ENCODE results near the gene CNOT6L.

The CNOT6L gene

GRCh38 chr4:77819843-77820648 lies 878 bp upstream of the CNOT6L start:
- Histone ChIP-seq H3K27ac (ENCODE audit: low read depth, low read length) (peak overlapping the region; percentile 59; the same call in 1 of the 2 replicates), H3K27me3 (ENCODE audit: control insufficient read depth, insufficient read depth, low read length) (no peaks in the 10 kb centered on the region), H3K4me3 (ENCODE audit: low read depth, low read length) (peak overlapping the region; percentile 100), H3K9me3 (ENCODE audit: control insufficient read depth, insufficient read depth, low read depth, low read length) (no peaks in the 10 kb centered on the region), H3K4me1 (ENCODE audit: control insufficient read depth, insufficient read depth, low read length) (0 out of 2 replicates have a peak, but pooled peaks cover 3% of the 10 kb centered on the region), H3K36me3 (ENCODE audit: control insufficient read depth, insufficient read depth, low read length) (no peaks in the 10 kb centered on the region), H3K9ac (ENCODE audit: low read length) (peak overlapping the region; percentile 84)

- no peaks in the 10 kb centered on the region for H3K36me3 ChIP-seq (ENCODE audit: control insufficient read depth, insufficient read depth, low read length)
- no peak overlapping the region; the same call in 1 of the 2 replicates for H3K27ac ChIP-seq (ENCODE audit: low read depth, low read length)
- 0 out of 2 replicates have a peak, but pooled peaks cover 3% of the 10 kb centered on the region for H3K4me1 ChIP-seq (ENCODE audit: control insufficient read depth, insufficient read depth, low read length)
- H3K27me3 ChIP-seq (ENCODE audit: control insufficient read depth, insufficient read depth, low read length): no peaks in the 10 kb centered on the region
- H3K9me3 ChIP-seq (ENCODE audit: control insufficient read depth, insufficient read depth, low read depth, low read length): no peaks in the 10 kb centered on the region
- H3K9ac ChIP-seq (ENCODE audit: low read length): peak overlapping the region; percentile 82
- peak overlapping the region; percentile 100 for H3K4me3 ChIP-seq (ENCODE audit: low read depth, low read length)
These were observed 255 bp upstream of the CNOT6L start for GRCh38 chr4:77819404-77819842.

- H3K27ac ChIP-seq (ENCODE audit: low read depth, low read length): no peak overlapping the region
- H3K4me1 ChIP-seq (ENCODE audit: control insufficient read depth, insufficient read depth, low read length): 0 out of 2 replicates have a peak, but pooled peaks cover 3% of the 10 kb centered on the region
- no peaks in the 10 kb centered on the region for H3K36me3 ChIP-seq (ENCODE audit: control insufficient read depth, insufficient read depth, low read length)
These were observed 1.0 kb downstream of the CNOT6L start for GRCh38 chr4:77818073-77818601.

DNA sequence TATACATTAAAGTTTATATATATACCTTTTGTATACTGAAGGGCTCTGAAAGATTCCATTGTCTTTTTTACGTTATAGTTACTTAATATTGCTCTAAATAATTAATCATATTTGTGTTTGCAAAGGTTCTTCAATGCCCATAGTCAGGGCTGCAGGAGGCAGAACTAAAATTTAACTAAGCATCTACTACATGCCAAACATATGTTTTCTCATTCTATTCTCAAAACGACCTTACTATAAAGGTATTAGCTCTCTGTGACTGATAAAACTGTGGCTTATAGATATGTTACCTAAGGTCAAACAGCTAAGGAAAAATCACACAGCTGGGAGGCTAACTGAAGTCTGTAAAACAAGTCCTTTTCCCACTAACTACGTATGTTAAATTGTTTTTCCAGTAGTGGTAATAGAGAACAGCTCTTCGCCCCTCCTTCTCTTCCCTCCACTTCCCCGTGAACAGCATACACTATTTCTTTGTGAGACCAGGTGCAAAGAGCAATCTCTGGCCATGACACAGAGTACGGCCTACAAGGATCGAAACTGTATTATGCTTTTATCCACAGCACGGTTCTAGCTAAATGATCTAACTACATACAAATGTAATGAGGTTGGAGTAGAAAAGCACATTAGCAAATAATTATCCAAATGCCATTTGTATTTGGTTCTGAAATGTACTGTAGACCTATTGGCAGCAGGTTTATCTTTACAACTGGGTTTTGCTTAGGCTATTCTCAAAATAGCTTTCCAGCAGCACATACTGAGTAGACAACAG lies 1.7 kb downstream of the CNOT6L start:
- no peaks in the 10 kb centered on the region for H3K36me3 ChIP-seq (ENCODE audit: control insufficient read depth, insufficient read depth, low read length)
- no peaks in the 10 kb centered on the region for H3K27me3 ChIP-seq (ENCODE audit: control insufficient read depth, insufficient read depth, low read length)
- H3K4me3 ChIP-seq (ENCODE audit: low read depth, low read length): peak overlapping the region; percentile 99
- no peaks in the 10 kb centered on the region for H3K9me3 ChIP-seq (ENCODE audit: control insufficient read depth, insufficient read depth, low read depth, low read length)
- no peak overlapping the region for H3K27ac ChIP-seq (ENCODE audit: low read depth, low read length)
- H3K9ac ChIP-seq (ENCODE audit: low read length): no peak overlapping the region
- 0 out of 2 replicates have a peak, but pooled peaks cover 3% of the 10 kb centered on the region for H3K4me1 ChIP-seq (ENCODE audit: control insufficient read depth, insufficient read depth, low read length)

More at GRCh38 chr4:77818073-77818601, 1.0 kb downstream of the CNOT6L start:
- H3K9me3 ChIP-seq (ENCODE audit: control insufficient read depth, insufficient read depth, low read depth, low read length): no peaks in the 10 kb centered on the region
- peak overlapping the region; percentile 99 for H3K4me3 ChIP-seq (ENCODE audit: low read depth, low read length)
- no peaks in the 10 kb centered on the region for H3K27me3 ChIP-seq (ENCODE audit: control insufficient read depth, insufficient read depth, low read length)
- H3K9ac ChIP-seq (ENCODE audit: low read length): peak overlapping the region; percentile 76

GRCh38 chr4:77816546-77816945 lies 2.6 kb downstream of the CNOT6L start:
- Histone ChIP-seq H3K4me1 (ENCODE audit: control insufficient read depth, insufficient read depth, low read length) (0 out of 2 replicates have a peak, but pooled peaks cover 3% of the 10 kb centered on the region), H3K36me3 (ENCODE audit: control insufficient read depth, insufficient read depth, low read length) (no peaks in the 10 kb centered on the region), H3K9me3 (ENCODE audit: control insufficient read depth, insufficient read depth, low read depth, low read length) (no peaks in the 10 kb centered on the region), H3K9ac (ENCODE audit: low read length) (no peak overlapping the region), H3K27ac (ENCODE audit: low read depth, low read length) (no peak overlapping the region), H3K4me3 (ENCODE audit: low read depth, low read length) (no peak overlapping the region), H3K27me3 (ENCODE audit: control insufficient read depth, insufficient read depth, low read length) (no peaks in the 10 kb centered on the region)

DNA sequence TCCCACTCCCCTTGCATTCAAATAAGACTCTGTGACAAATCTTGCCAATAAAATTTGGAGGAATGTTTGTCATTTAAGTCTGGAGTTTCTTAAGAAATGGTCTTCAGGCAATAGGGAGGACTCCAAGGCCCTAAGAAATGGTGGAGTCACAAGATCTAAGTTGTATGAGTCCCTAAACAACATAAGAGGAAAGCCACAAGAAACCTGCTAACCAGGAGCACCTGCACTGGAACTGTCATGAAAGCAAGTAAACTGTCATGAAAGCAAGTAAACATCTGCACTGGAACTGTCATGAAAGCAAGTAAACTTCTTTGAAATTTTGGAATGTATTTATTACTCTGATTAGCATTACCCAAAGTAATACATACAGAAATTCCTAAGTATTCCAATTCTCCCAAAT lies 3.5 kb downstream of the CNOT6L start:
- Histone ChIP-seq H3K27me3 (ENCODE audit: control insufficient read depth, insufficient read depth, low read length) (no peaks in the 10 kb centered on the region), H3K4me3 (ENCODE audit: low read depth, low read length) (no peak overlapping the region), H3K4me1 (ENCODE audit: control insufficient read depth, insufficient read depth, low read length) (0 out of 2 replicates have a peak, but pooled peaks cover 3% of the 10 kb centered on the region), H3K36me3 (ENCODE audit: control insufficient read depth, insufficient read depth, low read length) (no peaks in the 10 kb centered on the region), H3K9ac (ENCODE audit: low read length) (no peak overlapping the region), H3K9me3 (ENCODE audit: control insufficient read depth, insufficient read depth, low read depth, low read length) (no peaks in the 10 kb centered on the region), H3K27ac (ENCODE audit: low read depth, low read length) (no peak overlapping the region)

- Histone ChIP-seq H3K4me3 (ENCODE audit: low read depth, low read length) (no peak overlapping the region), H3K9me3 (ENCODE audit: control insufficient read depth, insufficient read depth, low read depth, low read length) (no peaks in the 10 kb centered on the region), H3K27ac (ENCODE audit: low read depth, low read length) (no peak overlapping the region), H3K36me3 (ENCODE audit: control insufficient read depth, insufficient read depth, low read length) (no peaks in the 10 kb centered on the region), H3K4me1 (ENCODE audit: control insufficient read depth, insufficient read depth, low read length) (peaks cover 6% of the 10 kb centered on the region), H3K27me3 (ENCODE audit: control insufficient read depth, insufficient read depth, low read length) (no peaks in the 10 kb centered on the region), H3K9ac (ENCODE audit: low read length) (no peak overlapping the region)
These were observed 13.3 kb downstream of the CNOT6L start for GRCh38 chr4:77805840-77806239.

- Histone ChIP-seq H3K36me3 (ENCODE audit: control insufficient read depth, insufficient read depth, low read length) (no peaks in the 10 kb centered on the region), H3K27ac (ENCODE audit: low read depth, low read length) (no peak overlapping the region), H3K4me3 (ENCODE audit: low read depth, low read length) (no peak overlapping the region), H3K27me3 (ENCODE audit: control insufficient read depth, insufficient read depth, low read length) (no peaks in the 10 kb centered on the region), H3K9me3 (ENCODE audit: control insufficient read depth, insufficient read depth, low read depth, low read length) (no peaks in the 10 kb centered on the region), H3K4me1 (ENCODE audit: control insufficient read depth, insufficient read depth, low read length) (peaks cover 11% of the 10 kb centered on the region), H3K9ac (ENCODE audit: low read length) (no peak overlapping the region)
These were observed 14.7 kb downstream of the CNOT6L start for GRCh38 chr4:77804471-77804870.

GRCh38 chr4:77802402-77802801 lies 16.8 kb downstream of the CNOT6L start:
- no peak overlapping the region for H3K4me3 ChIP-seq (ENCODE audit: low read depth, low read length)
- no peaks in the 10 kb centered on the region for H3K36me3 ChIP-seq (ENCODE audit: control insufficient read depth, insufficient read depth, low read length)
- H3K4me1 ChIP-seq (ENCODE audit: control insufficient read depth, insufficient read depth, low read length): peaks cover 11% of the 10 kb centered on the region
- H3K9ac ChIP-seq (ENCODE audit: low read length): no peak overlapping the region
- no peak overlapping the region for H3K27ac ChIP-seq (ENCODE audit: low read depth, low read length)
- no peaks in the 10 kb centered on the region for H3K27me3 ChIP-seq (ENCODE audit: control insufficient read depth, insufficient read depth, low read length)
- no peaks in the 10 kb centered on the region for H3K9me3 ChIP-seq (ENCODE audit: control insufficient read depth, insufficient read depth, low read depth, low read length)

- H3K9me3 ChIP-seq (ENCODE audit: control insufficient read depth, insufficient read depth, low read depth, low read length): peaks cover 2% of the 10 kb centered on the region
- no peak overlapping the region for H3K9ac ChIP-seq (ENCODE audit: low read length)
- H3K4me1 ChIP-seq (ENCODE audit: control insufficient read depth, insufficient read depth, low read length): peaks cover 11% of the 10 kb centered on the region
- no peak overlapping the region for H3K27ac ChIP-seq (ENCODE audit: low read depth, low read length)
- no peak overlapping the region for H3K4me3 ChIP-seq (ENCODE audit: low read depth, low read length)
- H3K36me3 ChIP-seq (ENCODE audit: control insufficient read depth, insufficient read depth, low read length): no peaks in the 10 kb centered on the region
- no peaks in the 10 kb centered on the region for H3K27me3 ChIP-seq (ENCODE audit: control insufficient read depth, insufficient read depth, low read length)
These were observed 17.9 kb downstream of the CNOT6L start for GRCh38 chr4:77801260-77801608.
